ENCODE results near the gene KAZALD1. TPM values are rescaled to one million over a fixed set of nuclear protein-coding genes. Genes with fewer than 3 reads are reported as not detected.

KAZALD1 gene
- total RNA-seq, 1 donor from 2014 or later, result 0.47 TPM

DNA sequence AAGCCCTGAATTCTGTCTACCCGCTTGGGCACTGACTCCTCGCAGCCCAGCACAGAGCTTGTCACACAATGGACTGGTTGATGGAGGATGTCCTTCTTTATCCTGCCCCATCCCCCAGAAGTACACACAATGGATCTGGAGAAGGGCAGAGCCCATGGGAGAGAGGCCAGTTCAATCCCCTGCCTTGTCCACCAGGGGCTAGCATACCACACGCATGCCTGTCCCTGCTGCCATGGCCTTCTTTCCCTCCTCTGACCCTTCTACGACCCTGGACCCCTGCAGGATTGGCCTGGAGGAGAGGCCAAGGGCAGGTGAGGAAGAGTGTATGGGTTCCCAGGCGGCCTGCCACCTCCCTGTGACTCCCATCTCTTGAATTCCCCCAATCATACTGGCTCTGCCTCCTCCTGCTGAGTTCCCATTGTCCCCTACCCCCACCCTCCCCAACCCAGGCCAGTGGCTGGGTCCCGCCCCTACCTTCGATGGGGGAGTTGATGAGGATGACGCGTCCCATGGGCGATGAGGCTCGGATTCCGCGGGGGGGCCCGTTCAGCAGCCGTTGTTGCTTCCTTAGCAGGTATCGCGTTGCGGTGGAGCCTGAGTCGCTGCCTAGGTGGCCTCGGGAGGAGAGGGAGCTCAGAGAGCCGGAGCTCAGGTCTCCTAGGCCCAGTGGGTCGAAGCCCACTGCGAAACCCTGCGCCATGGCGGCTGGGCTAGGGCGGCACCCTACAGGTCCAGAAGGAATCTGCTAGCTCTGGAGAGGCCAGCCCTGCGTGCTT is 32.1 kb upstream of the KAZALD1 start:
- intact Hi-C loops (cut with micrococcal nuclease), result loop anchor here (5.0 to 10.0 kb wide), 2 partner anchors 755 to 1473 kb away; partner anchors contain the start of genes ACTR1A, NPM3 and SUFU

DNA sequence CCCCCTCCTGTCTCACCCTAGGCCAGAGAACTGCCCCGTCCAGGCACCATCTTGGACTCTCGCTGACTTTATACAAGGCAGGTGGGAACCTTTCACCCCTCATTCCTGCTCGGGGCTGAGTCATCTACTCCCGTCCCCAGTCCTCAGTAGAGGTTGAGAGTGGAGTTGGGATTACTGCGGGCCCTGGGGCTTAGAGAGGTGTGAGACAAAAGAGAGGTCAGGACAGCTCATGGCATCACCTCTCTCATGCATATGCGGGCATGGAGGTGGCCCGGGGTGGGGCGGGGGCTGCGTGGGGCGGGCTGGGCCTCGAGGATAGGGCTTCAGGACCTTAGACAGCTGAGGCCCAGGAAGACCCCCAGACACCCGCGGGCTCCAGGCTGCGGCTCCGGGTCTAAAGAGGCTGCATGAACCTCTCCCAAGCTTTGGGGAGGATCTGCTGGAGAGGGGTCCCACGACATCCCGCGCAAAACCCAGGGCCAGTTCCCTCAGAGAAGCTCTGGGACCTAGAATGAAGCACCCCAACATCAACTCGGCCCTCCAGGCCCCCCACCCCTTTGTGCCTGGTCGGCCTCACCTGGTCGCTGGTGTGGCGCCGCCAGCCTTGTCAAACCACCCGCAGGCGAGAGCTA is 31.2 kb upstream of the KAZALD1 start:
- intact Hi-C loops (cut with micrococcal nuclease), result loop anchor here (1.0 to 10.0 kb wide), 8 partner anchors 16 to 1472 kb away; partner anchors contain the start of genes ACTR1A, LZTS2, MRPL43 and NPM3

DNA sequence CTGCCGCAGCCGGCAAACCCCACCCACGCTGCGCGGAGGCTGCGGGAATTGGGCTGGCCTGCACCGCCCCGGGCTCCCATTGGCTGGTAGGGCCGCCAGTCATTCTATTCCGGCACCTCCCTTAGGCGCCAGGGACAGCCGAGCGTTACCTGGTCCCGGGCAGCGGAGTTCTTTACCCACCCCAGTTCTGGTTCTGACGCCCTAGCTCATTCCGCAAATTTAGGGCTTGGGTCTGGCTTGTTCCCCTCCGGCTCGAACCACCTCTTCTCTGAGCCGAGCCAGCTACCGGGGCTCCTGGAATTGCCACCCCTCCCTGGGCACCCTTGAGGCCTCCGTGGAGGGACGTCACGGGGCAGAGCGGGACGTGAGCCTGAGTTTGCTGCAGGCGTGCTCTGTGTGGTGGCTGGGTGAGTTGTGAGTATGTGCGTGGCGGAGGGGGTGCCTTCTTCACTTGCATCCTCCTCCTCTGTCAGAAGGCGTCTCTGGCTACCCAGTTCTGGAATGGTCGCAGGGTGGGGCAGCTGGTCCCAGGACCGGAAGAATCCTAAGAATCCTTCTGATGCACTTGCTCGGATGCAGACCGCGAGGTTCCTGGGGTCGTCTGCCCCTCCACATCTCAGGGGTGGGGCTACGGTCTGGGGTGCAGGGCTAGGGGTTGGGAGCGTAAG is 30.5 kb upstream of the KAZALD1 start, which contains the start of the genes PDZD7 and SFXN3:
Gene PDZD7 (minus strand): TSS at position 2 of the 668 bp plus-strand sequence. CDS start 910 bp downstream, outside the sequence.
Gene SFXN3 (plus strand): TSS at position 107 of the 668 bp plus-strand sequence. CDS start 3,461 bp downstream, outside the sequence.
- intact Hi-C loops (cut with micrococcal nuclease), result loop anchor here (1.0 to 10.0 kb wide), 8 partner anchors 17 to 1471 kb away; partner anchors contain the start of genes ACTR1A, LZTS2, MRPL43 and NPM3

DNA sequence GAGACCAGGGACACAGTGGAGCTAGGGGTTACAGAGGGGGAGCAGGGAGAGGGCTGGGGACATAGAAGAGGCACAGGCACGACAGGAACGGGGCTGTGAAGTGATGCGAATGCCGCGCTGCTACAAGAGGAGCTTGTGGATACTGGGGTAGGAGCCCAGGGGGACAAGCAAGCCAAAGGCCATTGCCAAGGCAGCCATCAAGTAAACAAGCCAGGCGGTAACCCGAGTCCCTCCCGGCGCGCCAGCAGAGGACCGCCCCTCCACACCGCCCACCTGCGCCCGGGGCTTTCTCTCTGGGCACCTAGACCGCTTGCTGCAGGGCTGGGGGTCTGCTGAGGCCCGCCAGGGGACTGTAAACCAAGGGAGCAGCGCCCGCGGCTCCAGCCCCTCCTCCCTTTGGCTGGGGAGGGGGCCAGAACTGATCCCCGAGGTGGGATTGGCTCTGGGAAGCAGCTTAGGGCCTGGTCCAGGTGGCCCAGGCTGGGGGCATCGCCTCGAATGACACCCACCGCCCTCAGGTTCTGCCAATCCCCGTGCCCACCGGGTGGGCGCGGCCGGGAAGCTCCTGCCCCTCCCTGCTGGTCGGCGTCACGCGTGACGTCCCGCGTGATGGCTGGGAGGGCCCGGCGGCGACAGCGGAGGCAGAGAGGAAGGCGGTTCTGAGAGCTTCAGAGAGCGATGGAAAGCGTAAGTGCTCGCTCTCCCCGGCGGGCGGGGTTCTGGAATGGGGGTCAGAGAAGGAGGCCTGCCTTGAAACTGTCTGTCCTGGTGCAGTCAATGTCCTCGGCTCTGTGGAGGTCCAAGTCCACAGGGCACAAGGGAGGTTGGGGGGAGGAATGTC is 29.8 kb upstream of the KAZALD1 start:
- intact Hi-C loops (cut with micrococcal nuclease), result loop anchor here (1.0 to 10.0 kb wide), 11 partner anchors 9 to 1470 kb away; partner anchors contain the start of genes ACTR1A, LZTS2, MRPL43 and NPM3

DNA sequence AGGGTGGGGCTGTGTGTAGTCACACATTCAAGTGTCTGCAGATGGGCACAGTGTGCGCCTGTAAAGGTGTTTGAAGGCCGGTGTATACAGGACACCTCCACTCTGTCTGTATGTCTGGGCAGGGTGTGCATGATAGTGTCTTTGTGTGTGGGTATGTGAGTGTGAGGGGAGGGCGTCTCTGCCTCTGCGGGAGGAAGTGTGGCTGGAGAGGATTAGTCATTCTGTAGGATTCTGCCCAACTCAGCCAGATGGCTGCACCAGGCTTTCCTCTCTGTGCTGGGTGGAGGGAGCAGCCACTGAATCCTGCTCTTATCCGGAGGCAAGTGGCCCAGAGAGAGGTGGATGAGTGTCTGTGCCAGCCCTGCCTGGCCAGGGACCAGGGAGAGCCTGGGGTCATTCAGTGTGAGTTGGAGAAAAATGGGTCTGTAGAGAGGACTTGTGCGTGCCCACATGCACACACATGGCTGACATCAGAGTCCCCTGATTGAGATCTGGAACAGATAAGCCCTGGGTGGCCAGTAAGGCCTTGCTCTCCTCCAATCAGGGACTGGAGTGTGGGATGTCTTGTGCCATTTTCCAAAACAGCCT is 29.1 kb upstream of the KAZALD1 start:
- intact Hi-C loops (cut with micrococcal nuclease), result loop anchor here (1.0 to 10.0 kb wide), 5 partner anchors 9 to 1470 kb away; partner anchors contain the start of genes ACTR1A, NPM3 and SUFU

DNA sequence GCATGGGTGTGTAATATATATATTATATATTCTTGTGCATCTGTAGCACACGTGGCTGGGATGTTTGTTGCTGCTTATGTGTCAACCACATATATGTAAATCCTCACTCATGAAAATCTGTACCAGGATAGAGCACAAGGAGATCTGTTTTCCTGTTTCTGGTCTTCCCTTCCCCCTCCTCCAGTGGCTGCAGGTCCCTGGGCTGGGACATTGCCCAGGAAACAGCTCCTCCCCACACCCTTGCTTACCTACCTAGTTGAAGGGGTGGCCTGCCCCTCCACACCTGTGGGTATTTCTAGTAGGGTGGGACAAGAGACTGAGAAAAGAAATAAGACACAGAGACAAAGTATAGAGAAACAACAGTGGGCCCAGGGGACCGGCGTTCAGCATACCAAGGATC is 28.5 kb upstream of the KAZALD1 start:
- intact Hi-C loops (cut with micrococcal nuclease), result loop anchor here (5.0 to 10.0 kb wide), 2 partner anchors 752 to 1469 kb away; partner anchors contain the start of genes ACTR1A, NPM3 and SUFU

DNA sequence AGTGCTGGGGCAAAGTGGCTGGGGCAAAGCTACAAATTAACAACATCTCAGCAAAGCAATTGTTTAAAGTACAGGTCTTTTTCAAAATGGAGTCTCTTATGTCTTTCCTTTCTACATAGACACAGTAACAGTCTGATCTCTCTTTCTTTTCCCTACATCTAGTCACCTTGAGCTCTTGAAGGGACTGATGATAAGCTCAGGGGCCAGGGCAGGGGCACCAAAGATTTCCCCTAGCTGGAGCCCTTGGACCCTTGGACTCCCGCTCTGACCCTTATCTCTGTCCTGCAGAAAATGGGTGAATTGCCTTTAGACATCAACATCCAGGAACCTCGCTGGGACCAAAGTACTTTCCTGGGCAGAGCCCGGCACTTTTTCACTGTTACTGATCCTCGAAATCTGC is 27.4 kb upstream of the KAZALD1 start:
- intact Hi-C loops (cut with micrococcal nuclease), result loop anchor here (5.0 to 10.0 kb wide), 2 partner anchors 750 to 1468 kb away; partner anchors contain the start of genes ACTR1A, NPM3 and SUFU

DNA sequence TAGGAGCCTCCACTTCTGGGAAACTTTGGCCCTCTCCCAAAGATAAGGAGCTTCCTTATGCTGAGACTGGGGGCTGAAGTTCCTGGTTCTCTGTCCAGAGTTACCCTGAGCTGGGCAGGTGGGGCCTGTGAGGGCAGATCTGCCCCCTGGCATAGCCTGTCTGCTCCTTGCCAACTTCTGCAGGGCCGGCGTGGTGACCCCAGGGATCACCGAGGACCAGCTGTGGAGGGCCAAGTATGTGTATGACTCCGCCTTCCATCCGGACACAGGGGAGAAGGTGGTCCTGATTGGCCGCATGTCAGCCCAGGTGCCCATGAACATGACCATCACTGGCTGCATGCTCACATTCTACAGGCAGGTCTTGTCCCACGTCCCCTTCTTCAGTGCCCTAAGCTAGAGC is 26.5 kb upstream of the KAZALD1 start:
- intact Hi-C loops (cut with micrococcal nuclease), result loop anchor here (10.0 kb wide), 1 partner anchor 749 kb away; the partner anchor contains the start of gene NPM3

DNA sequence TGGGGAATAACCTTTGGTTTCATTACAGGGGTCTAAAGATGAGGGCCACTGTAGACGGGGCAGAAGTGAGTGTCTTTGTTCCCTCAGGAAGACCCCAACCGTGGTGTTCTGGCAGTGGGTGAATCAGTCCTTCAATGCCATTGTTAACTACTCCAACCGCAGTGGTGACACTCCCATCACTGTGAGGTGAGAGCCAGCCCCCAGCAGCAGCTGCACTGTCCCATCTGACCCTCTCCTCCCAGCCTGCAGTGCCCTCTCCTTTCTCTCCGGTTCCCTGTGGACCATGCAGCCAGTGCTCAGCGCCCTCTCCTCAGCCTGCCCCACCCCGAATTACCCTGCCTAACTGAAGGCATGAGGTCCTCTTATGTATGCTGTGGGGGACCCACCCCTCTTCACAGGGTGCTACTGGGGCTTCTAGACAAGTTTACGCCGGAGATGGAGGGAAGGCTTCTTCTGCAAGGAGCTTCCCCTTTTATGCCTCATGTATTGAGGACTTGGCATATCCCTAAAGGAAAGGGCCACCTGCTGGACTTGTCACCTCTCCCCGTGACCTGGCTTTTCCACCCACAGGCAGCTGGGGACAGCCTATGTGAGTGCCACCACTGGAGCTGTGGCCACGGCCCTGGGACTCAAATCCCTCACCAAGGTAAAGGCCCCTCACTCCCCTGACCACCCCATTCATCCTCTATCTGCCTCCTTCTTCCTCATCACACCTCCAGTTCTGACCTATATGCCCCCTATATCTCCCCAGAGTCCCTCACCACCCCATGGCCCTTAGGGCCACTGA is 25.7 kb upstream of the KAZALD1 start:
- intact Hi-C loops (cut with micrococcal nuclease), result loop anchor here (10.0 kb wide), 1 partner anchor 749 kb away; the partner anchor contains the start of gene NPM3

DNA sequence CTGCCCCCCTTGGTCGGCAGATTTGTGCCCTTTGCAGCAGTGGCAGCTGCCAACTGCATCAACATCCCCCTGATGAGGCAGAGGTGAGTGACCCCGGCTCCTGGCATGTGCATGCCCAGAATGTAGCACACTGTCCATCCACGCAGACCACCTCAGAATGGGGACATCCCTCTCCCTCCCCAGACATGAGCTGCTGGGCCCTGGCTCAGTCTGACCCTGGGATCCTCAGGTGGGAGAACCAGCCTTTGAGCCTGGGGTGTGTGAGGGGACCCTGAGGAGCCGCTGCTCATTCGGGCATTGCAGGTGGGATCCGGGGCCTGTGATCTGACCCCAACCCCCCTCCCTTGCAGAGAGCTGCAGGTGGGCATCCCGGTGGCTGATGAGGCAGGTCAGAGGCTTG is 25.1 kb upstream of the KAZALD1 start:
- intact Hi-C loops (cut with micrococcal nuclease), result loop anchor here (10.0 kb wide), 1 partner anchor 748 kb away; the partner anchor contains the start of gene NPM3

DNA sequence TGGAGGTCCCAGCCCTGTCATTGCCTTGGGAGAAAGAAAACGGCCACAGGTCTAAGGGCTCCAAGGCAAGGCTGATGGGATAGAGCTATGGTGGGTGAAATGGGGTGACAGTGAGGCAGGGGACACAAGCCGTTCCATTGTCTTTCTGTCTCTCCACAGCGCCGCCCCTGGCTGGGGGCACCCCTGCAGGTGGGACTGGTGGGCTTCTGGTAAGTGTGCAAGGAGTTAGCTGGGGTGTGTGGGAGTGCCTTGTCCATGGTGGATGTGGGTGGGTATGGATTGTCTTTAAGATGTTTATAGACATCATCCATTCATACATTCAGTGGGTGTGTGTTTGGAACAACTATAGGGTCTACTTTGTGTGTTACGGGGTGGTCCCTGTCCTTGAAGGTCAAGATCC is 23.3 kb upstream of the KAZALD1 start:
- intact Hi-C loops (cut with micrococcal nuclease), result loop anchor here (10.0 kb wide), 1 partner anchor 746 kb away; the partner anchor contains the start of gene NPM3

DNA sequence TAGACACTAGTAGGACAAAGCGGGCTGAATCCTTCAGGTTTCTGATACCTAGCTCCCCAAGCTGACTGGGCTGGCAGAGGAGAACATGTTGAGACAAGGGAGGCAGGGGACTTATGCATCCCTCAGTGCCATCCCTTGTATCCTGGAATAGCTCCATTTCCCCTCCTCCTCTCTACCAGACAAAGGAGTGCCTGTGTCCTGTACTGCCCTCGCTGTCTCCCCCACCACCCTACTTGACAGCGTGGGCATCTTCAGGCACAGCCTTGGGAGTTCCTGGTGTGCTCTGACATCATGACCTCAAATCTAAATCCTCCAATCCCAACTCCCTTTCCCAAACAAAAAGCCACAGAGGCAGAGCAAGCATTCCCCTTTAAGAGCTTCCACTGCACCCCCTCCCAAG is 21.7 kb upstream of the KAZALD1 start:
- intact Hi-C loops (cut with micrococcal nuclease), result no loop called here

DNA sequence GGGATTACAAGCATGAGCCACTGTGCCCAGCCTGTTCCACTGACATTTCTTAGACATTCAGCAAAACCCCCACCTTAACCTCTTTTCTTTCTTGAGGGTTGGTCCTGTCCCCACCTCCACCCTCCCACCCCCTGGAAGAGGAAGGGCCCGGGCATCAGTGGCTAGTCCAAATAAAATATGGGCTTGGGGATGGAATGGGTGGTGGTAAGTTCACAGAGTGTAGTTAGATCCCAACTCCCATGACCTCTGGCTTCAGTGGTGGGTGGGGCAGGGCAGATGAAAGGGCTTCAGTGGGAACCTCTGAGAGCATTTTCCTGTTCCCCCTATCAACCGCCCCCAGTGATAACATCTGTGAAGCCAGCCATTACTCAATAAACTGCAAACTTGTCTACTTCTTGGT is 20.9 kb upstream of the KAZALD1 start:
- intact Hi-C loops (cut with micrococcal nuclease), result loop anchor here (1.0 kb wide), 5 partner anchors 9 to 101 kb away; no protein-coding TSS in a partner anchor

DNA sequence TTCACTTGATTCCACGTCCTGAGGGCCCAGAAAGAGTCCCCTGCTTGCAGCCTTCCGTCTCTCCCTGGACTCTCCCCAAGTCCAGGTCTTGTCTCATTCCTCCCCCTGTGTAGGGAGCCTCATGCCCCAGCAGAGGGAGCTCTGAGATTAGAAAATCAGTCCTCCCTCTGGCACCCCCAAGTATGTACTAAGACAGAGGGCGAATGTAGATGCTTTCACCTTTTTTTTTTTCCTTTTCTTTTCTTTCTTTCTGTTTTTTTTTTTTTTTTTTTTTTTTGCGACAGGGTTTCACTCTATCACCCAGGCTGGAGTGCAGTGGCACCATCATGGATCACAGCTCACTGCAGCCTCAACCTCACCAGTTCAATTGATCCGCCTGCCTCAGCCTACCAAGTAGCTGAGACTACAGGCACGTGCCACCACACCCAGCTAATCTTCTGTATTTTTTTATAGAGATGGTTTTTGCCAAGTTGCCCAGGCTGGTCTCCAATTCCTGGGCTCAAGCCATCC is 20.5 kb upstream of the KAZALD1 start:
- intact Hi-C loops (cut with micrococcal nuclease), result loop anchor here (1.0 kb wide), 5 partner anchors 9 to 101 kb away; no protein-coding TSS in a partner anchor

DNA sequence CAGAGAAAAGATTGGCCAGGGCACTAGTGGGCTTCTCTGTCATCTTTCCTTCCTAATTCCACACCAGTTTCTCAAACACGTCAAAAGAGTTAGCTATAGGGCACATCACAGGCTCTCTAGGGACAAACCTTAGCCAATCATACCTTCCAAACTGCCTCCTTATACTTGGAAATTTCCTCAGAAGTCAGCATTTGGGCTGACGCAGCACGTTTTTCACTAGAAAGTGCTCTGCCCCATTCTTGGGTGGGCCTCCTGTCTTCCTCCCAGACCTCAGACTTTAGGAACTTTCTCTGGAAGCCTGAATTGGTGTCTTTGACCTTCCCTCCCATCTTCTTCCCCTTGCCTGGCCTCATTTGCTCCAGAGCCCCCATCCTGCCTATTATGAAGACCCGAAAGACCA is 19.7 kb upstream of the KAZALD1 start:
- intact Hi-C loops (cut with micrococcal nuclease), result loop anchor here (2.0 kb wide), 1 partner anchor 23 kb away; no protein-coding TSS in a partner anchor

DNA sequence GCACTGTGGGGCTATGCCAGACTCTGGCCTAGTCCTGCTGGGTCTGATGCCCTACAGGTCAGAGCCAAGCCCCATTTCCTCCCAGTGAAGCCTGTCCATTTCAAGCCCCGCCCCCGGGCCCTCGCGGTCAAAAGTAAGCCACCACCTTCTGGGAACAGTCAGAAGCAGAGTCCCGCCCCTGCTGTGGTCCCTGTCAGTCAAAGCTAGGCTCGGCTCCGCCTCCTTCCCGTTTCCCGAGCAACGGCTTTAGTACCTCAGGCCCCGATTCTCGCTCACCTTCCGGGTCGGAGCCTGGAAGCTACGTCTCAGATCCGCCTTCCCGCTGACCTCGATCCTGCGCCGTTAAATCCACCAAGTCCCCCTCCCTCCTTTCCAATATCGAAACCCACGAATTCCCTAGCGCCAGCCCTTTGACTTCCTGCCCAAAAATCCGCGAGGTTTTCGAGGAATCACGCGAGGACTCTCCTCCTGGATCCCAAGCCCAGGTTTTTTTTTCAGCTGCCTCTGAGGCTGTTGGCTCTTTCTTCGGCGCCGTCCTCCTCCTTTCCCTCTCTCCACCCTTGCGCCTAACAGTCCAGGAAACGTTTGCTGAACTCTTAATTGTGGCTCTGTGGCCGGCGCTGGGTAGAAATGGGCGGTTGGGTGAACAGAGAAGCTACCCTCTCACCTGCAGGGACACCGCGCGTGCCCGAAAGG is 19.0 kb upstream of the KAZALD1 start:
- intact Hi-C loops (cut with micrococcal nuclease), result loop anchor here (2.0 kb wide), 1 partner anchor 24 kb away; no protein-coding TSS in a partner anchor

DNA sequence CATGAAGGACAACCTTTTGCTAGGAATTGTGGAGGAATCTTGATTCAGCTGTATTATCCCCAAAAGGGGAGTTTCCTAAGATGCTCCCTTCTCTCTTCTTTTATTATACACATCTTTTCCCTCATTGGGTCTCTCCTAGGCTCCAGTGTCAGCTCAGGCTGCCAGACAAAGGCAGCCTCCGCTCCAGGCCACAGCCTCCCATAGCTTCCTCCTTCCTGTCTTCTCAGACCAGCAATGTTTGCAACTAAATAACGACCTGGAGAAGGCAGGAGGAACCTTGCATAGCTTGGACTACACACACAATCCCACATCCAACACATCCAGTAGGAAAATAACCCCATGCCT is 18.5 kb upstream of the KAZALD1 start:
- intact Hi-C loops (cut with micrococcal nuclease), result loop anchor here (2.0 kb wide), 1 partner anchor 25 kb away; no protein-coding TSS in a partner anchor

DNA sequence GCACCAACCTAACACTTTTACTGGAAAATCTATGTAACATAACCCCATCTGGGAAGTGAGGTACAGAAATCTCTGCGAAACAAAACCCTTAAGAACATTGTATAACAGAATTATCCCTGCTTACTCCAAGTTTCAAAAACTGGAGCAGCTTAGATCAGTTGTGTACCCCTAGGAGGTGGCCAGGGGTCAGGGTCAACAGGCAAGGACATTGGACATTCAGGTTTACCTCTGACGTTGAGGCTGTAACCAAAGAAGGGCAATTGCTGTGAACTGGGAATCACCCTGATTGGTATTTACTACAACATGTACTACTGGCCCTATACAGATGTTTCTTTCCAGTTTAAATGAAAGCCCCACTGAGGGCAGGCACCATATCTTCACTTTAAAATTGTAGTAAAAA is 17.7 kb upstream of the KAZALD1 start:
- intact Hi-C loops (cut with micrococcal nuclease), result no loop called here

Measured in T-helper 1 cell treated with Interleukin-12 subunit alpha and Interleukin-12 subunit beta and Interleukin-4 antibody, amounts not matched to agents 30 ng/mL and 1 ng/mL, for 36 hours (primary cell).